ENCODE measurements around the gene CDK4. TPM values are rescaled to one million over a fixed set of nuclear protein-coding genes. Genes with fewer than 3 reads are reported as not detected.

The CDK4 gene
- total and polyA plus RNA-seq, 2 of the 13 experiments (the other 11 are each of a cell fraction or from before 2014, with no cell fraction given): 191 to 209 TPM

DNA sequence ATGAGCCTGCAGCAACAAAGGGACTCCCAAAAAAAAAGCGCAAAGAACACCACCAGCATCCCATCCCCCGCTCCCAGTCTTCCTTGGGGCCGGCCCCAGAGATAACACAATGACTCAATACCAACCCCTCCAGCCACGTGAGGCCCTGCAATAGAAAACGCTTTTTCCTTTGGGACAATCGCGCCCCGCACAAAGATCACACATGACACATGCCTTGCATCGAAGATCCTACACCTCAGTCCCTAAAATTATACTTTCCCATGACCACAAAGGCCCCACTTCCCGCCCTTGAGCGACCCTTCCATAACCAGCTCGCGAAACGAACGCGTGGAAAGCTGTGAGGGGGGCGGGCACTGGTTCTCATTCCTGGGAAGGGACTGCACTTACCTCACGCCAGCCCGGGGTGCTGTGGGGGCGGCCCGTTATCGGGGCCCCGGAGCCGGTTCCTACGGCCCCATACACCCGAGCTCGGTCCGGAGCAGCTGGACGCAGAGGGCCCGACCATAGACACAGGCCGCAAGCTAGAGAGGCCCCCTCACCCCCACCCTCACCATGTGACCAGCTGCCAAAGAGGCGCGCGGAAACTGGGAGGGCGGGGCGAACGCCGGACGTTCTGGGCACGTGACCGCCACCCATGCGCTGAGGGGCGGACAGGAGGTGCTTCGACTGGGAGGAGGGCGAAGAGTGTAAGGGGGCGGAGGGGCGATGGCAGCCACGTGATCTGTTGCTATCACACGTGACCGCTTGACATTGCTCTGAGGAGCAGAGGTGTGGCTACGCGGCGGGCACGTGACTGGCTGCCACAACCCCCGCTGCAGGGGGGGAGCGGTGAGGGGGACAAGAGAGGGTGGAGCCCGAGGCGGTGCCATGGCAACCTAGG is at the start of gene CDK4 (continued):
- TF ChIP-seq, protein P1, sequence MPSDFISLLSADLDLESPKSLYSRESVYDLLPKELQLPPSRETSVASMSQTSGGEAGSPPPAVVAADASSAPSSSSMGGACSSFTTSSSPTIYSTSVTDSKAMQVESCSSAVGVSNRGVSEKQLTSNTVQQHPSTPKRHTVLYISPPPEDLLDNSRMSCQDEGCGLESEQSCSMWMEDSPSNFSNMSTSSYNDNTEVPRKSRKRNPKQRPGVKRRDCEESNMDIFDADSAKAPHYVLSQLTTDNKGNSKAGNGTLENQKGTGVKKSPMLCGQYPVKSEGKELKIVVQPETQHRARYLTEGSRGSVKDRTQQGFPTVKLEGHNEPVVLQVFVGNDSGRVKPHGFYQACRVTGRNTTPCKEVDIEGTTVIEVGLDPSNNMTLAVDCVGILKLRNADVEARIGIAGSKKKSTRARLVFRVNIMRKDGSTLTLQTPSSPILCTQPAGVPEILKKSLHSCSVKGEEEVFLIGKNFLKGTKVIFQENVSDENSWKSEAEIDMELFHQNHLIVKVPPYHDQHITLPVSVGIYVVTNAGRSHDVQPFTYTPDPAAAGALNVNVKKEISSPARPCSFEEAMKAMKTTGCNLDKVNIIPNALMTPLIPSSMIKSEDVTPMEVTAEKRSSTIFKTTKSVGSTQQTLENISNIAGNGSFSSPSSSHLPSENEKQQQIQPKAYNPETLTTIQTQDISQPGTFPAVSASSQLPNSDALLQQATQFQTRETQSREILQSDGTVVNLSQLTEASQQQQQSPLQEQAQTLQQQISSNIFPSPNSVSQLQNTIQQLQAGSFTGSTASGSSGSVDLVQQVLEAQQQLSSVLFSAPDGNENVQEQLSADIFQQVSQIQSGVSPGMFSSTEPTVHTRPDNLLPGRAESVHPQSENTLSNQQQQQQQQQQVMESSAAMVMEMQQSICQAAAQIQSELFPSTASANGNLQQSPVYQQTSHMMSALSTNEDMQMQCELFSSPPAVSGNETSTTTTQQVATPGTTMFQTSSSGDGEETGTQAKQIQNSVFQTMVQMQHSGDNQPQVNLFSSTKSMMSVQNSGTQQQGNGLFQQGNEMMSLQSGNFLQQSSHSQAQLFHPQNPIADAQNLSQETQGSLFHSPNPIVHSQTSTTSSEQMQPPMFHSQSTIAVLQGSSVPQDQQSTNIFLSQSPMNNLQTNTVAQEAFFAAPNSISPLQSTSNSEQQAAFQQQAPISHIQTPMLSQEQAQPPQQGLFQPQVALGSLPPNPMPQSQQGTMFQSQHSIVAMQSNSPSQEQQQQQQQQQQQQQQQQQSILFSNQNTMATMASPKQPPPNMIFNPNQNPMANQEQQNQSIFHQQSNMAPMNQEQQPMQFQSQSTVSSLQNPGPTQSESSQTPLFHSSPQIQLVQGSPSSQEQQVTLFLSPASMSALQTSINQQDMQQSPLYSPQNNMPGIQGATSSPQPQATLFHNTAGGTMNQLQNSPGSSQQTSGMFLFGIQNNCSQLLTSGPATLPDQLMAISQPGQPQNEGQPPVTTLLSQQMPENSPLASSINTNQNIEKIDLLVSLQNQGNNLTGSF (CRISPR knock-in tag; IDR thresholded peaks at IDR 0.05): no peak
- TF ChIP-seq TEAD3 (CRISPR knock-in tag; optimal IDR thresholded peaks at IDR 0.05; ENCODE audit: borderline replicate concordance) (peak; percentile 84), GFI1 (CRISPR knock-in tag; IDR thresholded peaks at IDR 0.05; ENCODE audit: borderline replicate concordance) (0 out of 2 replicates have a peak, but pooled peaks have one; percentile 41), ZNF44 (CRISPR knock-in tag; IDR thresholded peaks at IDR 0.05) (no peak), ZNF124 (CRISPR knock-in tag; IDR thresholded peaks at IDR 0.05) (0 out of 2 replicates have a peak, but pooled peaks have one; percentile 51), ZNF496 (CRISPR knock-in tag; IDR thresholded peaks at IDR 0.05; ENCODE audit: insufficient replicate concordance) (no peak), ZIK1 (CRISPR knock-in tag; IDR thresholded peaks at IDR 0.05; ENCODE audit: borderline replicate concordance, low read depth) (peak; percentile 76; the same call in 1 of the 2 replicates), HOXD1 (CRISPR knock-in tag; IDR thresholded peaks at IDR 0.05) (peak; percentile 81; the same call in 1 of the 2 replicates), KDM4B (CRISPR knock-in tag; IDR thresholded peaks at IDR 0.05) (peak; percentile 89; the same call in 1 of the 2 replicates), SRSF4 (IDR thresholded peaks at IDR 0.05; ENCODE audit: low read depth, low read length, poor library complexity, severe bottlenecking) (no peak), ARNTL (CRISPR knock-in tag; IDR thresholded peaks at IDR 0.05) (peak; percentile 100), BCL6 (CRISPR knock-in tag; IDR thresholded peaks at IDR 0.05) (peak; percentile 45; the same call in 1 of the 2 replicates), ZNF335 (CRISPR knock-in tag; IDR thresholded peaks at IDR 0.05) (0 out of 2 replicates have a peak, but pooled peaks have one; percentile 49), KLF13 (CRISPR knock-in tag; IDR thresholded peaks at IDR 0.05) (no peak)
- TF ChIP-seq, protein P2, sequence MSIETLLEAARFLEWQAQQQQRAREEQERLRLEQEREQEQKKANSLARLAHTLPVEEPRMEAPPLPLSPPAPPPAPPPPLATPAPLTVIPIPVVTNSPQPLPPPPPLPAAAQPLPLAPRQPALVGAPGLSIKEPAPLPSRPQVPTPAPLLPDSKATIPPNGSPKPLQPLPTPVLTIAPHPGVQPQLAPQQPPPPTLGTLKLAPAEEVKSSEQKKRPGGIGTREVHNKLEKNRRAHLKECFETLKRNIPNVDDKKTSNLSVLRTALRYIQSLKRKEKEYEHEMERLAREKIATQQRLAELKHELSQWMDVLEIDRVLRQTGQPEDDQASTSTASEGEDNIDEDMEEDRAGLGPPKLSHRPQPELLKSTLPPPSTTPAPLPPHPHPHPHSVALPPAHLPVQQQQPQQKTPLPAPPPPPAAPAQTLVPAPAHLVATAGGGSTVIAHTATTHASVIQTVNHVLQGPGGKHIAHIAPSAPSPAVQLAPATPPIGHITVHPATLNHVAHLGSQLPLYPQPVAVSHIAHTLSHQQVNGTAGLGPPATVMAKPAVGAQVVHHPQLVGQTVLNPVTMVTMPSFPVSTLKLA (IDR thresholded peaks at IDR 0.05): peak; percentile 100
- TF ChIP-seq, protein P3, sequence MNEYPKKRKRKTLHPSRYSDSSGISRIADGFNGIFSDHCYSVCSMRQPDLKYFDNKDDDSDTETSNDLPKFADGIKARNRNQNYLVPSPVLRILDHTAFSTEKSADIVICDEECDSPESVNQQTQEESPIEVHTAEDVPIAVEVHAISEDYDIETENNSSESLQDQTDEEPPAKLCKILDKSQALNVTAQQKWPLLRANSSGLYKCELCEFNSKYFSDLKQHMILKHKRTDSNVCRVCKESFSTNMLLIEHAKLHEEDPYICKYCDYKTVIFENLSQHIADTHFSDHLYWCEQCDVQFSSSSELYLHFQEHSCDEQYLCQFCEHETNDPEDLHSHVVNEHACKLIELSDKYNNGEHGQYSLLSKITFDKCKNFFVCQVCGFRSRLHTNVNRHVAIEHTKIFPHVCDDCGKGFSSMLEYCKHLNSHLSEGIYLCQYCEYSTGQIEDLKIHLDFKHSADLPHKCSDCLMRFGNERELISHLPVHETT (CRISPR knock-in tag; conservative IDR thresholded peaks at IDR 0.05): peak; percentile 75
- TF ChIP-seq, protein P4, sequence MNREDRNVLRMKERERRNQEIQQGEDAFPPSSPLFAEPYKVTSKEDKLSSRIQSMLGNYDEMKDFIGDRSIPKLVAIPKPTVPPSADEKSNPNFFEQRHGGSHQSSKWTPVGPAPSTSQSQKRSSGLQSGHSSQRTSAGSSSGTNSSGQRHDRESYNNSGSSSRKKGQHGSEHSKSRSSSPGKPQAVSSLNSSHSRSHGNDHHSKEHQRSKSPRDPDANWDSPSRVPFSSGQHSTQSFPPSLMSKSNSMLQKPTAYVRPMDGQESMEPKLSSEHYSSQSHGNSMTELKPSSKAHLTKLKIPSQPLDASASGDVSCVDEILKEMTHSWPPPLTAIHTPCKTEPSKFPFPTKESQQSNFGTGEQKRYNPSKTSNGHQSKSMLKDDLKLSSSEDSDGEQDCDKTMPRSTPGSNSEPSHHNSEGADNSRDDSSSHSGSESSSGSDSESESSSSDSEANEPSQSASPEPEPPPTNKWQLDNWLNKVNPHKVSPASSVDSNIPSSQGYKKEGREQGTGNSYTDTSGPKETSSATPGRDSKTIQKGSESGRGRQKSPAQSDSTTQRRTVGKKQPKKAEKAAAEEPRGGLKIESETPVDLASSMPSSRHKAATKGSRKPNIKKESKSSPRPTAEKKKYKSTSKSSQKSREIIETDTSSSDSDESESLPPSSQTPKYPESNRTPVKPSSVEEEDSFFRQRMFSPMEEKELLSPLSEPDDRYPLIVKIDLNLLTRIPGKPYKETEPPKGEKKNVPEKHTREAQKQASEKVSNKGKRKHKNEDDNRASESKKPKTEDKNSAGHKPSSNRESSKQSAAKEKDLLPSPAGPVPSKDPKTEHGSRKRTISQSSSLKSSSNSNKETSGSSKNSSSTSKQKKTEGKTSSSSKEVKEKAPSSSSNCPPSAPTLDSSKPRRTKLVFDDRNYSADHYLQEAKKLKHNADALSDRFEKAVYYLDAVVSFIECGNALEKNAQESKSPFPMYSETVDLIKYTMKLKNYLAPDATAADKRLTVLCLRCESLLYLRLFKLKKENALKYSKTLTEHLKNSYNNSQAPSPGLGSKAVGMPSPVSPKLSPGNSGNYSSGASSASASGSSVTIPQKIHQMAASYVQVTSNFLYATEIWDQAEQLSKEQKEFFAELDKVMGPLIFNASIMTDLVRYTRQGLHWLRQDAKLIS (CRISPR knock-in tag; IDR thresholded peaks at IDR 0.05): no peak
